Erythroblast (primary cell): ENCODE results near the gene POLN.

Source experiments
- DNase-seq, 2 experiments: peaks; one replicate each; lab custom pipeline; 2025; lab: John Stamatoyannopoulos, UW
- GATA1 ChIP-seq: IDR thresholded peaks from 2 replicates; pipeline ENCODE4 v1.6.1; 2011; ENCODE audit warnings: low read depth, mild to moderate bottlenecking, control low read depth, low read length, moderate library complexity
- POLR2A ChIP-seq: IDR thresholded peaks from 2 replicates; pipeline ENCODE4 v1.6.1; 2011; ENCODE audit warnings: mild to moderate bottlenecking, low read length

POLN gene

GRCh38 chr4:2271279-2272025 lies 29.5 kb upstream of the POLN start:
- DNase-seq, result no peak

GRCh38 chr4:2270341-2271165 lies 28.6 kb upstream of the POLN start:
- no peak for DNase-seq
- TF ChIP-seq GATA1 (no peak), POLR2A (no peak)

More at GRCh38 chr4:2271279-2272025, 29.5 kb upstream of the POLN start:
- TF ChIP-seq GATA1 (no peak), POLR2A (no peak)

- DNase-seq, result no peak
- TF ChIP-seq GATA1, result no peak
- no peak for TF ChIP-seq POLR2A
Measured at GRCh38 chr4:2269618-2270163, 27.8 kb upstream of the POLN start.

- DNase-seq, result no peak
- no peak for TF ChIP-seq POLR2A
- TF ChIP-seq GATA1, result no peak
Measured at GRCh38 chr4:2269206-2269531, 27.2 kb upstream of the POLN start.

GRCh38 chr4:2268357-2269205 lies 26.7 kb upstream of the POLN start:
- TF ChIP-seq GATA1, result no peak
- TF ChIP-seq POLR2A, result no peak
- DNase-seq, result no peak

GRCh38 chr4:2267841-2268240 lies 25.9 kb upstream of the POLN start:
- no peak for DNase-seq
- TF ChIP-seq GATA1 (no peak), POLR2A (no peak)

GRCh38 chr4:2267320-2267811 lies 25.4 kb upstream of the POLN start:
- TF ChIP-seq GATA1 (no peak), POLR2A (no peak)
- DNase-seq, result peak; percentile 88 to 94

- DNase-seq, result peak in 1 of 2 experiments; percentile 46
- no peak for TF ChIP-seq POLR2A
- TF ChIP-seq GATA1, result no peak
Measured at GRCh38 chr4:2266821-2267220, 24.9 kb upstream of the POLN start.

- no peak for TF ChIP-seq POLR2A
- TF ChIP-seq GATA1, result no peak
- DNase-seq, result peak; percentile 30 to 37
Measured at GRCh38 chr4:2266181-2266580, 24.3 kb upstream of the POLN start.

GRCh38 chr4:2265113-2266110 lies 23.5 kb upstream of the POLN start:
- no peak for DNase-seq
- TF ChIP-seq GATA1 (no peak), POLR2A (no peak)

- TF ChIP-seq GATA1, result no peak
- no peak for DNase-seq
Measured at GRCh38 chr4:2264481-2265041, 22.6 kb upstream of the POLN start.

GRCh38 chr4:2263926-2264321 lies 22.0 kb upstream of the POLN start:
- TF ChIP-seq POLR2A (no peak), GATA1 (no peak)
- no peak for DNase-seq
